ENCODE results near the gene ZBTB8A.

GRCh38 chr1:32622205-32622604 is 83.0 kb downstream of the ZBTB8A start:
- TF ChIP-seq CREB5 (CRISPR knock-in tag; IDR thresholded peaks at IDR 0.05; ENCODE audit: low read depth) (no peak), TOX (CRISPR knock-in tag; IDR thresholded peaks at IDR 0.05; ENCODE audit: borderline replicate concordance) (no peak), TCF4 (CRISPR knock-in tag; IDR thresholded peaks at IDR 0.05; ENCODE audit: borderline replicate concordance) (no peak), ZNF565 (CRISPR knock-in tag; conservative IDR thresholded peaks at IDR 0.05; ENCODE audit: low read depth) (no peak), ISL1 (CRISPR knock-in tag; IDR thresholded peaks at IDR 0.05) (no peak), ARNTL (CRISPR knock-in tag; IDR thresholded peaks at IDR 0.05; ENCODE audit: borderline replicate concordance, low read depth) (no peak), RARB (CRISPR knock-in tag; IDR thresholded peaks at IDR 0.05) (no peak), GLIS3 (CRISPR knock-in tag; IDR thresholded peaks at IDR 0.05) (no peak), CSDC2 (CRISPR knock-in tag; IDR thresholded peaks at IDR 0.05) (no peak), ZNF70 (CRISPR knock-in tag; IDR thresholded peaks at IDR 0.05) (no peak)

Measured in SK-N-SH treated with all-trans-retinoic acid at 6 μM for 48 hours (cell line).